BJ (cell line): ENCODE measurements around the gene GNGT2. TPM values are rescaled to one million over a fixed set of nuclear protein-coding genes. Genes with fewer than 3 reads are reported as not detected.
"Not testable (repeated sequence)": the region's sequence is repeated elsewhere in the genome, so short reads cannot be mapped to it uniquely, and the experiment has no call there.

Experiments
- CTCF ChIA-PET: fragments of 350-600 bp; formaldehyde crosslinking; extraction: SDS; loops from one replicate; lab custom pipeline; 2021; ENCODE audit warnings: antibody characterized with exemption, inconsistent platforms; lab: Yijun Ruan, JAX
- POLR2A ChIA-PET: fragments of 300-600 bp; sonication (Branson Sonifier 250); formaldehyde crosslinking; extraction: SDS; loops from one replicate; lab custom pipeline; 2021; ENCODE audit warnings: antibody characterized with exemption; lab: Charles Lee
- DNase-seq: peaks from one replicate; pipeline ENCODE4 v3.0.0-alpha.2; 2011; ENCODE audit warnings: low read depth
- H3K27me3 ChIP-seq: 2 replicates; pipeline ENCODE4 v1.6.0; 2011; ENCODE audit warnings: low read length; ENCODE audit not compliant: control insufficient read depth, insufficient read depth
- H3K36me3 ChIP-seq: 2 replicates; pipeline ENCODE4 v1.5.1; 2011; ENCODE audit warnings: low read length; ENCODE audit not compliant: control insufficient read depth, insufficient read depth
- H3K4me3 ChIP-seq: 2 replicates; pipeline ENCODE4 v1.5.1; 2011; ENCODE audit warnings: low read depth, mild to moderate bottlenecking, control low read depth, low read length
- CTCF ChIP-seq: IDR thresholded peaks from 2 replicates; pipeline ENCODE4 v1.5.1; 2011; ENCODE audit warnings: low read depth, mild to moderate bottlenecking, control low read depth, inconsistent platforms, low read length, moderate library complexity; ENCODE audit not compliant: insufficient read depth
- polyA plus RNA-seq: library from polyadenylated mRNA; depleted of rRNA; stranded (reverse); fragments of >200 nt; gene quantifications from 2 replicates; pipeline ENCODE4 v1.2.3, GENCODE V29; 2011

GNGT2 gene
- polyA plus RNA-seq, 1 experiment: 0.45 TPM

- CTCF ChIA-PET: no interaction called here
- no peaks in the 10 kb centered on the region for H3K27me3 ChIP-seq
- no peak for TF ChIP-seq CTCF
- POLR2A ChIA-PET: no interaction called here
- H3K4me3 ChIP-seq: no peak overlapping the region
- no peaks in the 10 kb centered on the region for H3K36me3 ChIP-seq
- no peak for DNase-seq
Measured at GRCh38 chr17:49187301-49187700, 23.1 kb downstream of the GNGT2 start.

- H3K36me3 ChIP-seq, DNase-seq, H3K4me3 ChIP-seq, POLR2A ChIA-PET, H3K27me3 ChIP-seq: not testable (repeated sequence)
- CTCF ChIA-PET: interaction anchor here (0.7 to 1.8 kb wide), 3 partner anchors 39 to 153 kb away, joined by 3 to 4 read pairs (median 4); no protein-coding TSS in a partner anchor
Measured at GRCh38 chr17:49185381-49185780, 25.0 kb downstream of the GNGT2 start.

- H3K27me3 ChIP-seq, H3K4me3 ChIP-seq, POLR2A ChIA-PET, DNase-seq, H3K36me3 ChIP-seq: not testable (repeated sequence)
- CTCF ChIA-PET: interaction anchor here (1.5 to 7.2 kb wide), 3 partner anchors 40 to 152 kb away, joined by 3 to 84 read pairs (median 4); no protein-coding TSS in a partner anchor
Measured at GRCh38 chr17:49184522-49184921, 25.9 kb downstream of the GNGT2 start.

- Histone ChIP-seq H3K4me3 (no peak overlapping the region), H3K27me3 (peaks cover 4% of the 10 kb centered on the region; the same call in 1 of the 2 replicates), H3K36me3 (no peaks in the 10 kb centered on the region)
- no peak for TF ChIP-seq CTCF
- DNase-seq: no peak
- POLR2A ChIA-PET: no interaction called here
- CTCF ChIA-PET: interaction anchor here (1.5 to 7.2 kb wide), 2 partner anchors 43 to 71 kb away, joined by 3 to 84 read pairs; no protein-coding TSS in a partner anchor
Measured at GRCh38 chr17:49183801-49184200, 26.6 kb downstream of the GNGT2 start.

GRCh38 chr17:49183341-49183740 lies 27.0 kb downstream of the GNGT2 start:
- CTCF ChIA-PET: interaction anchor here (1.5 to 7.2 kb wide), 2 partner anchors 43 to 70 kb away, joined by 3 to 84 read pairs; no protein-coding TSS in a partner anchor
- POLR2A ChIA-PET: no interaction called here

More at GRCh38 chr17:49183341-49183740, 27.0 kb downstream of the GNGT2 start:
- no peak for DNase-seq
- H3K4me3 ChIP-seq: no peak overlapping the region
- TF ChIP-seq CTCF: no peak
- peaks cover 4% of the 10 kb centered on the region; the same call in 1 of the 2 replicates for H3K27me3 ChIP-seq
- H3K36me3 ChIP-seq: no peaks in the 10 kb centered on the region
